GM21390 (cell line): ENCODE data around the gene ENTPD8.
A peak's percentile ranks its signal among the peaks of the same experiment; 100 is the strongest.
"Not testable (repeated sequence)": the region's sequence is repeated elsewhere in the genome, so short reads cannot be mapped to it uniquely, and the experiment has no call there.

Experiments used
- ATAC-seq: cut with Tn5 transposase; IDR thresholded peaks from one replicate; pipeline ENCODE4 v1.9.1; 2021; ENCODE audit not compliant: unreplicated experiment

The ENTPD8 gene

DNA sequence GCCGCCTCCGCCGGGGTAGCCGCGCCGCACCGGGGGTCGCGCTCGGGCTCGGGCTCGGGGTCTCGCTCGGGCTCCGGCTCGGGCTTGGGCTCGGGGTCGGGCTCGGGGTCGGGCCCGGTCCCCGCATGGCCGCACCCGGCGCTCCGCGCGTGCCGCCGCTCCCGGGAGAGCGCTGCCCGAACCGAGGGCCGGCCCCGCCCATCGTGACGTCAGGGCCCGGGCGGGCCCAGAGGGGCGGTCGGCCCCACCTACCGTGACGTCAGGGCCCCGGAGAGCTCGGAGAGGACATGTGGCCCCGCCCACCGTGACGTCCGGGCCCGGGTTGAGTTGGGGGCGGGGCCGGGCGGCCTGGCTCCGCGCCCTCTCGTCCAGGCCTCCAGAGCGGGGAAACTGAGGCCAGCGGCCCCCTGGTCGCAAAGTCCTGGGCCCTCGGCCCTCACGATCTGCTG, 18.0 kb upstream of the ENTPD8 start, which contains the start of gene NSMF:
TSS of gene NSMF (minus strand) at position 183 of the 449 bp plus-strand sequence. CDS start 232 bp downstream, outside the sequence.
- peak; percentile 64 for ATAC-seq

DNA sequence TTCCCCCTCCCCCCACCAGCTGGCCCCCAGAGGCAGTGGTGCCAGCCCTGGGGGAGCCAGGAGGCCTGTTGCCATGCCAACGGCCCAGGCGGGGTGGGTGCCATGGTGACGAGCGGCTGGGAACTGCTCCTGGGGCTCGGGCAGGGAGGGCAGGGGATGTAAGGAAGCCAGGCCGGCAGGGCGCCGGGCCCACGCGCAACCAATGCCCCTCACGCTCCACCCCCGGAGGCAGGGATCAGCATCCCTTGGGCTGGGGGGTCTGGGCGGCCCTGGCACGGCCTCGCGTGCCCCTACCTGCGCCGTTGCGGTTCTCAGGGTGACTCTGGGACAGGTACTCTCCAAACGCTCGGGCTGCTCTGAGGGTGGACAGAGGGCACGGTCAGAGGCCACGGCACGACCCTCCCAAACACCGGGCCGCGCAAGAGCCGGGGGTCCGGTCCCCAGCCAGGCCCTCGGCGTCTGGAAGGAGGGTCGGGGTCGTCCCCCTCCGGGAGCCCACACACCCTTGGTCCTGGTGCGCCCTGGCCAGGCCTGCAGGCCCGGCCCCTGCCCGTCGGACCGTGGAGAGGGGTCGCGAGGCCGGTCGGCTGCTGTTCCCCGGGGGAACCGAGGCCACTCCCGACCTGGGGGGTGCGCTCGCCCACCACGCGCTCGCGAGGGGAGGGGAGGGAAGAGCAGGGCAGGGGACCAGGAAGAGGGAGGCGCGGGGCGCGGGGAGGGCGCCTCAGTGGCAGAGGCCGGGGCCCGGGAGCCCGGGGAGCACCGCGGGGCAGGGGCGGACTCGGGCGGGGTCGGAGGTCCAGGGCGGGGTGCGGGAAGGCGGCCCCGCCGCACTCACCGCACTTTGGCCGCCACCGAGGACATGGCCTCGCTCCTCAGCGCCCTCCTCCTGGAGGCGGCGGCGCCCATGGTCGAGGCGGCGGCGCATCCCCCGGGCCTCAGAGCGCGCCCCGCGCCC, 17.3 kb upstream of the ENTPD8 start:
- ATAC-seq, result peak; percentile 18

DNA sequence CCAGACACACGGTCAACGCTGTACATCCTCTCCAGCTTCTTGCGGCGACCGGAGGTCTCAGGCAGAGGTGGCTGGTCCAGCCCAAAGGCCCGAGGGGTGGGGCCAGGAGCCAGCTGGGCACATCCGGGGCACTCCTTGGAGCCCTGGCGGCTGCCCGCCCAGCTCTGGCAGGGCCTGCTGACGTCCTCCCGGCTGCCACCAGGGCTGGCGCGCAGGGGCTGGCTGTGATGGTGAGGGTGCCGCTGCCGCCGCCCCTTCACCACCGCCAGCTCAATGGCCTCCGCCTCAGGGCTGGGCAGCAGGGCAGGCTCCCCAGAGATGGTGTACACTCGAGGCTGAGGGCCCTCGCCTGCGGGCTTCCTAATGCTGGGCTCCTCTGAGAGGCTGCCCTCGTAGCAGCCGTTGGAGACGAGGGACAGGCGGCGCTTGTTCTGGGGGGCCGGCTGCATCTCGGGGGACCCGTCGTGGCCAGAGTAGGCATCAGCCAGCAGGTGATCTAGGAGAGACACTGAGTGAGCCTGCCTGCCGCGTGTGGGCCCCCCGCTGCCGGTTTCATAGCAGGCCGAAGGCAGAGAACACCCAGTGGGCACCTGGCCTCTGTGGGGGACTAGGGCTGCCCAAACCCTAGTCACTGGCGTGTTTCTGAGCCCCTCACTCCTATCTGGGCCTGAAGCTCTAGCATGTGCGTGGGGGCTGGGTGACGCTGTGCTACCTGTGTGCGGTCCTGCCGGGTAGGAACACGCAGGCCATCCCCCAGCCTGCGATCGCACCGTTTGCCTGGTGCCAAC, 16.4 kb upstream of the ENTPD8 start:
- ATAC-seq, result no peak

- ATAC-seq, result no peak
Measured at GRCh38 chr9:137456864-137457405, 15.8 kb upstream of the ENTPD8 start.

DNA sequence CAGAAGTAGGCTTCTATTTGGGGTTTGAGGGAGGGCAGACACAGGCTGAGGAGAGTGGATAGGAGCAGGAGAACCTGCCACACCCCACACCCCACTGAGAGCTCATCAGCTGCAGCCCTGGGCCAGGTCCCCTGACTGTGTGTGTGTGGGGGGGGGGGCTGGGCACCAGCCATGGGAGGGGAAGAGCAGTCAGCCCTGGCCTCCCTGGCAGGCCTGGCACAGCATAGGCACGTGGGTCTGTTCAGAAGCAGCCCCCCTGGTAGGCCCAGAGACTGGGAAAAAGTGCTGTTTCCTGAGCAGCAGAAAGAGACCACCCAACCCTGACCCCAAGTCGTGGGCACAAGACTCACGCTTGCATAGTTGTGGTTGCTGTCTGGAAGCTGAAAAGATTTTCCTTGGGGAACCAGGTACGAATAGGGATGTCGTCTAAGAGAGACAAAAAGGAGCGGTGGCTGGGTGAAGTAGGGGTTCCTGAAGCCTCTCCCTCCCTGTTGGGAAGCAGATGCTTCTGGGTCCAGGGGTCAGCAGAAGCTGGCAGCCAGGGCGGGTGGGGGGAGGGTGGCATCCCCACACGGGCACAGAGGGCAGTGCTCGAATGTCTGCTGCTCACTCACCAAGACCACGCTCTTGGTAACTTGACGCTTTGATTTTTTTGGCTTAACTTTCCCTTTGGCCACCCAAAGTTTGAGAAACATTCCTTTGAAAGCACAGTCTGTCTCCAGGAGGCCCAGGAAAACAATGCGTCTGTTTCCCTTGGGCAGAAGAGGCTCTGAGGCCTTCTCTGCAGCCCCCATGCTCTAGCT, 15.1 kb upstream of the ENTPD8 start:
- ATAC-seq, result no peak

DNA sequence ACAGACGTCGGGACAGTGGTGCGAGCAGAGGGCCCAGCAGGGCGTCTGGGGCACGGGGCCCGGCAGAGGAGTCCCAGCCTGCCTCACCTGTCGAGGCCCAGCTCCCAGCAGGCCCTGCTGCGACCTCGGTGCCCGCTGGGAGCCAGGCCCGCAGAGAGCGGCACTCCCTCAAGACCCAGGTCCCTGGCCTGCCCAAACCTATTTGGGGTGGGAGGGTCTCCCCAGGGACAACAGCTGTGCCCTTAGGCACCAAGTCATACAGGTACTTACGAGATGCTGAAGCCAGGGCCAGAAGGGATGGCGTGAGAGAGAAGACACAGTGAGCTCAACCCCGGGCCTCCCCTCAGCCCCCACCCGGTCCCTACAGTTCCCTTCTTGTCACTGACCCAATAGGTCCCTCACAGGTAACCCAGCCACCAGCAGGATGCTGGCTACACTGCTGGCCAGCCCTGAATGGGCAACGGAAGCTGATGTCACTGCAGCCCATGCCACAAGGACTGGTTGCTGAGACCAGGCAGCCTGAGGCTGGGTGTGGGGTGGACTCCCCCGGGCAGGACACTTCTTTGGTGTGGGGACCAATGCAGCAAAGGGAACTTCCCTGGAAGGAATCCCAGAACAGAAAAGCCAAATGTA, 14.3 kb upstream of the ENTPD8 start:
- ATAC-seq, result no peak

DNA sequence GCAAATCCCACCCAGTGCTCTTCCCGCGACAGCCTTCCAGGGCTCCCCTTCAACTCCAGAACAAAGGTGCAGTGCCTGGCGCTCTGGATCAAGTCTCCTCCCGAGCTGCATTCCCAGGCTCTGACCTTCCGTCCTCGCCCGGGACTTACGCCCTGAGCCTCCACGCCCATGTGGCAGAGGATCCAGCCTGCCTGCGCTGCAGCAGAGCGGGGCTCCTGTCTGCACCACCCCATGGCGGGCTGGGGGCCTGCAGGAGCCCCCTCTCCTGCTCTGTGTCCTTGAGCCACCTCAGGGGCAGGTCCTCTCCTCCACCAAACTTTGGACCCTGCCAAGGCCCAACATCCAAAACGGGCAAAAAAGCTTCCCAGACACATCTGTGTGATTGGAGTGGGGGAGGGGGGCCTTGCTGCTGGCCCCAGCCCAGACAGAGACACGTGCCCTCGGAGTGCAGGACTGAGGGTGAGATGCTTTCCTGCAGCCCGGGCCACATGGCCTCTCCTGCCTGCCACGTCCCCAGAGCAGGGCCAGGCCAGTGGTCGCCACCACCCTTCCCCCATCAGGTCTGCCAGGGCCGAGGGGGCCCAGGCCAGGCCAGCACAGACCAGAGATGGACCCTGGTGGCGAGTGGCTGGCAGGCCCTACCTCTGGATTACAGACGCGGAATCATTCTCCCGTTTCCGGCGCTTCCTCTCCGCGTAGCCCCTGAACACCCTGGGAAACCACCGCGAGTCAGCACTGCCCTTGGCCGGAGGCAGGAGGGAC, 13.6 kb upstream of the ENTPD8 start:
- no peak for ATAC-seq

DNA sequence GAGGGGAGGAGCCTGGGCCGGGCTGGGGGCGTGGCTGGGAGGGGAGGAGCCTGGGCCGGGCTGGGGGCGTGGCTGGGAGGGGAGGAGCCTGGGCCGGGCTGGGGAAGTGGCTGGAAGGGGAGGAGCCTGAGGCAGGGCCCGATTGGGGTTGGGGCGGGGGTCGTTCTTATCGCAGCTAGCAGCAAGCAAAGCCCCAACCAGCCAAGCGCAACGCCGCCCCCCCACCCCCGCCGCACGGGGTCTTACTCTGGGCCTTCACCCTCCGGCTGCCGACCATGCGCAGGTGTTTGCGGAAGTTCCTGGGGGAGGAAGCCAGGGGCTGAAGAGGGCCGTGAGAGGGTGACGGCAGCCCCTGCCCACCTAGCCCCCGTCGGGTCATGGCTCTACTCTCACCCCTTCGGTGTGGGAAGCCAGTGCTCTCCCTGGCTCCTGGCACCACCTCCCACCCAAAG, 13.0 kb upstream of the ENTPD8 start:
- ATAC-seq, result no peak

GRCh38 chr9:137453643-137454081, 12.5 kb upstream of the ENTPD8 start:
- no peak for ATAC-seq

DNA sequence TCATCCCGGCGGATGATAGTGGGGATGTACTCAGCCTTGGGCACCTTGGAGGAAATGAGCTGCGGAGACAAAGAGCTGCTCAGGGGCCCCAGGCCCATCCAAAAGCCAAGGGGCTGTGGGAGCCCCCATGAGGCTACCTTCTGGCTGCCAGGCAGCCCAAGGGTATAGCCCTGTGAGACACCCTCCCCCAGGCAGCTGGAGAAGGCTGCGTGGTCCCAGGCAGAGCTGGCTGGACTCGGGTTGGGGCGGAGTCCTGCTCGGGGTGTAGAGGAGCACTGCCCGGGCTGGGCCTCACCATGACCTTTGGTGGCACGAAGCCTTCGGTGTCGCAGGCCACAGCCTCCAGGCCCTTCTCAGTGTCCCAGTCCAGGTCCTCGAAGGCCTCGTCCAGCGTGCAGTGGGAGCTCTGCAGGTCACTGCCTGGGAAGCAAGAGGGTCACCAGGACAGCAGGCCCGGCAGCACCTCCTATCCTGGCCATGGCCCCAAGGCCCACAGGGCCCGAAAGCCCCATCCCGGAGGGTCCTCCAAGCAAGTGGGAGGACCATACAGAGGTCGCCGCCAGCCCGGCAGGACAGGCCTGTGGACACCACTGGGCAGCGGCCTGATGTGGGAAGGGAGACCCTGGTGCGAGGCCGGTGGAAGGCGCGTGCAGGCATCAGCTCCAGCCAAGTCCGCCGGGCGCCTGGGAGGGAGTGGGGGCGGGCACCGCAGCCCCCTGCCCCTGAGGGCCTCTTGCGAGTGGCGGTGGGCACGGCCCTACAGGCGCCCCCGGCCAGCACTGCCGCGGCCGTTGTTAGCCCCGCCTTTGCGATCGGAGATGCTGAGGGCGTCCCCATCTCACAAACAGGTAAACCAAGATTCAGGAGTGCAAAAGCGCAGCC, 11.8 kb upstream of the ENTPD8 start:
- ATAC-seq, result no peak

- ATAC-seq, result no peak
Measured at GRCh38 chr9:137452006-137452760, 11.0 kb upstream of the ENTPD8 start.

- ATAC-seq, result not testable (repeated sequence)
Measured at GRCh38 chr9:137451264-137452005, 10.3 kb upstream of the ENTPD8 start.

GRCh38 chr9:137450539-137451222, 9.5 kb upstream of the ENTPD8 start:
- not testable (repeated sequence) for ATAC-seq

GRCh38 chr9:137449931-137450538, 8.9 kb upstream of the ENTPD8 start:
- ATAC-seq, result no peak

DNA sequence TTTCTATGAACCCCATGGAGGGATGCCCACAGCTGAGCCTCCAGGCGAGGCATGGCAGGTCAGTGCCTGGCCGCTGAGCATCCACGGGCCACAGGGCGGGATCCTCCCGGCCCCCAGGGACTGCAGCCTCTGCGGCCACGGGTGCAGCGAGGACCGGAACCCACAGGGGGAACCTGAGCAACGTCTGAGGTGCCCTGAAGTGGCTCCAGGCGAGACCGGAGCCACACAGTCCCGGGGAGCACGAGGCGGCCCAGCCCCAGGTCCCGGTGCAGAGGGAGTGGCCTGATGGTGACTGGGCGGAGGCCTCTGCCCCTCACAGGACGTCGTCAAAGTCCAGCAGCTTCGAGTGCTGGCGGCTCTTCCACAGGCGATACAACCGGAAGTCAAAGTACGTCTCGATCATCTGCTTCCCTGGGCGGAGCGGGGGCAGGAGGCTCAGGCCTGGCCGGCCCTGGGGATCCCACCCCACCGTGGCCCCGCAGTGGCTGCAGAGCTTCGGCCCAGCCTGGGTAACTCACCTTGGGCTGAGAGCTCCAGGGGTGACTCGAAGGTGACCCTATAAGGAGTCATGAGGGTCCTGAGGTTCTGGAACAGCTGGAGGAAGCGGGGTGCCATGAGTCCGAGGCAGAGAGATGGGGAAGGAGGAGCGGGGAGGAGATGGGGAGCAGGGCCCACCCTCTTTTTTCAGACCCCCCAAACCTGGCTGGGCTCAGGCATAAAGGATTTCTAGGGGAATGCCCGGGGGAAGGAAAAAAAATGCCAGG, 8.1 kb upstream of the ENTPD8 start:
- ATAC-seq, result no peak
